NCI-H446 (cell line): ENCODE data around the gene VWCE.
"Not testable (repeated sequence)": the region's sequence is repeated elsewhere in the genome, so short reads cannot be mapped to it uniquely, and the experiment has no call there.

Experiments used
- DNase-seq, 2 experiments: peaks; one replicate each; lab custom pipeline; 2025; lab: John Stamatoyannopoulos, UW

Gene VWCE

GRCh38 chr11:61254403-61255025, 40.6 kb downstream of the VWCE start:
- peak; percentile 46 to 69 for DNase-seq

GRCh38 chr11:61252332-61252731, 42.8 kb downstream of the VWCE start:
- DNase-seq = not testable (repeated sequence)

GRCh38 chr11:61250796-61251765, 44.0 kb downstream of the VWCE start:
- not testable (repeated sequence) for DNase-seq

- DNase-seq = not testable (repeated sequence)
Observed at GRCh38 chr11:61249201-61249600, 45.9 kb downstream of the VWCE start.

- DNase-seq = not testable (repeated sequence)
Observed at GRCh38 chr11:61248071-61248470, 47.0 kb downstream of the VWCE start.

- not testable (repeated sequence) for DNase-seq
Observed at GRCh38 chr11:61245284-61245964, 49.7 kb downstream of the VWCE start.

GRCh38 chr11:61241526-61241925, 53.6 kb downstream of the VWCE start:
- not testable (repeated sequence) for DNase-seq

GRCh38 chr11:61240875-61241274, 54.2 kb downstream of the VWCE start, which contains the start of gene PGA5:
PGA5 (plus strand) TSS chr11:61241175; CDS start chr11:61241227, 52 bp downstream.
- not testable (repeated sequence) for DNase-seq

GRCh38 chr11:61240288-61240687, 54.8 kb downstream of the VWCE start:
- DNase-seq = not testable (repeated sequence)

GRCh38 chr11:61237130-61237529, 58.0 kb downstream of the VWCE start:
- DNase-seq = not testable (repeated sequence)

- not testable (repeated sequence) for DNase-seq
Observed at GRCh38 chr11:61232548-61233145, 62.5 kb downstream of the VWCE start.

GRCh38 chr11:61231585-61231984, 63.5 kb downstream of the VWCE start:
- not testable (repeated sequence) for DNase-seq

- not testable (repeated sequence) for DNase-seq
Observed at GRCh38 chr11:61231033-61231432, 64.1 kb downstream of the VWCE start.

GRCh38 chr11:61229458-61229857, 65.7 kb downstream of the VWCE start:
- DNase-seq = not testable (repeated sequence)

GRCh38 chr11:61226457-61227137, 68.5 kb downstream of the VWCE start:
- not testable (repeated sequence) for DNase-seq

- DNase-seq = not testable (repeated sequence)
Observed at GRCh38 chr11:61222692-61223091, 72.4 kb downstream of the VWCE start.

- not testable (repeated sequence) for DNase-seq
Observed at GRCh38 chr11:61222047-61222446, 73.1 kb downstream of the VWCE start, which contains the start of gene PGA4. PGA4 (plus strand) TSS chr11:61222347; CDS start chr11:61222401, 54 bp downstream.

- DNase-seq = not testable (repeated sequence)
Observed at GRCh38 chr11:61219016-61219415, 76.1 kb downstream of the VWCE start.

- not testable (repeated sequence) for DNase-seq
Observed at GRCh38 chr11:61218306-61218705, 76.8 kb downstream of the VWCE start.

GRCh38 chr11:61213711-61214324, 81.3 kb downstream of the VWCE start:
- not testable (repeated sequence) for DNase-seq
